Left lung (tissue), 10 donors: ENCODE data around the gene ZMAT5. TPM values are rescaled to one million over a fixed set of nuclear protein-coding genes. Genes with fewer than 3 reads are reported as not detected.
A peak's percentile ranks its signal among the peaks of the same experiment; 100 is the strongest.
"Not testable (repeated sequence)": the region's sequence is repeated elsewhere in the genome, so short reads cannot be mapped to it uniquely, and the experiment has no call there.

Experiments used
- ATAC-seq: fragments of 200-7000 bp; cut with Tn5 transposase; one replicate; pipeline ENCODE4 v1.9.1; 2020; ENCODE audit warnings: moderate library complexity
- DNase-seq, 4 donors: peaks; one replicate each; pipeline ENCODE4 v3.0.0-alpha.2; 2013 to 2020
- H3K27ac ChIP-seq, 2 donors: fragments of 200-600 bp; sonication (generic) in 1 of 2; one replicate each; pipeline versions ENCODE4 v1.5.0 to v1.8.0; 2020 to 2021
- H3K27me3 ChIP-seq, 2 donors: fragments of 200-600 bp; sonication (generic) in 1 of 2; one replicate each; pipeline versions ENCODE4 v1.5.0 to v1.8.0; 2020 to 2021
- H3K36me3 ChIP-seq, 2 donors: fragments of 200-600 bp; sonication (generic) in 1 of 2; one replicate each; pipeline versions ENCODE4 v1.5.0 to v1.8.0; 2020 to 2021
- H3K4me1 ChIP-seq, 2 donors: fragments of 200-600 bp; one replicate each; pipeline ENCODE4 v1.8.0; 2021
- H3K4me3 ChIP-seq, 2 donors: fragments of 200-600 bp; sonication (generic) in 1 of 2; one replicate each; pipeline versions ENCODE4 v1.5.0 to v1.8.0; 2020 to 2021; ENCODE audit warnings: mild to moderate bottlenecking in 1 of 2
- H3K9me3 ChIP-seq, 2 donors: fragments of 200-600 bp; sonication (generic) in 1 of 2; one replicate each; pipeline versions ENCODE4 v1.5.0 to v1.8.0; 2020 to 2021
- CTCF ChIP-seq, 2 donors: fragments of 200-600 bp; sonication (generic) in 1 of 2; IDR thresholded peaks; one replicate each; pipeline versions ENCODE4 v1.5.0 to v1.8.0; 2021; ENCODE audit warnings: antibody characterized with exemption in 2 of 2
- intact Hi-C, 2 donors: fragments of 100-400 bp; cut with DNase I; formaldehyde crosslinking; loops; one replicate each; pipeline versions ENCODE4 v1.11.2 to v1.14.2; 2022
- polyA plus RNA-seq, 6 donors: library from polyadenylated mRNA; unstranded; fragments of 120-200 nt; gene quantifications; one replicate each; pipeline ENCODE4 v1.2.1, GENCODE V29; 2013; ENCODE audit not compliant: insufficient read length in 6 of 6
- total RNA-seq, 2 donors: library from RNA; stranded (reverse); fragmentation: NEBNext Ultra II Directional; extraction: Animal tissue kit (Norgen Biotek cat#: 25700); gene quantifications; one replicate each; pipeline ENCODE4 v1.2.1, GENCODE V29; 2021
- donor health status: DM: no; HTN: yes; CAD: no.
- donor health status: DM: no; HTN: no; CAD: no.

The ZMAT5 gene
- total and polyA plus RNA-seq, 8 donors: 20.3 to 23.3 (median 22.3) TPM

GRCh38 chr22:29758068-29758622, 8.7 kb downstream of the ZMAT5 start:
- no peaks in the 10 kb centered on the region for H3K9me3 ChIP-seq
- no peaks in the 10 kb centered on the region for H3K4me1 ChIP-seq
- no peak overlapping the region for H3K4me3 ChIP-seq
- no peak for TF ChIP-seq CTCF (IDR thresholded peaks at IDR 0.05)
- intact Hi-C loops: no loop called here
- peak in 1 of 4 donors; percentile 1 for DNase-seq
- H3K36me3 ChIP-seq: peaks cover 0 to 8% of the 10 kb centered on the region in 2 donors
- no peak overlapping the region for H3K27ac ChIP-seq
- no peak for ATAC-seq
- H3K27me3 ChIP-seq: no peaks in the 10 kb centered on the region

DNA sequence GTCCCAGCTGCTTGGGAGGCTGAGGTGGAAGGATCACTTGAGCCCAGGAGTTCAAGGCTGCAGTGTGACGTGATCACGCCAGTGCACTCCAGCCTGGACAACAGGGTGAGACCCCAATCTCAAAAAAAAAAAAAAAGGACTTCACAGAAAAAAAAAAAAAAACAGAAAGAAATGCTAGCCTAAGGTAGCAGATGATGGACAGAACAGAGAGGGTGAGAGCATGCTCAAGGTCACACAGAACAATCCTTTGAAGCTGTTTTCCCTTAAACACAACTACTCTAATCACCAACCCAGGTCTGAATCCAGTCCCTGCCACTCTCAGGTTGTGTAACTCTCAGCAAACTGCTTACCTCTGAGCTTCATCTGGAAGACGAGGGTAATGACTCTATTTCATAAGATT, 9.7 kb downstream of the ZMAT5 start:
- H3K4me1 ChIP-seq: peaks cover 0 to 3% of the 10 kb centered on the region in 2 donors
- H3K27ac ChIP-seq: no peak overlapping the region
- peaks cover 0 to 8% of the 10 kb centered on the region in 2 donors for H3K36me3 ChIP-seq
- H3K27me3 ChIP-seq: no peaks in the 10 kb centered on the region
- intact Hi-C loops: no loop called here
- no peak for TF ChIP-seq CTCF (IDR thresholded peaks at IDR 0.05)
- no peak for ATAC-seq
- no peak overlapping the region for H3K4me3 ChIP-seq
- H3K9me3 ChIP-seq: no peaks in the 10 kb centered on the region
- DNase-seq: peak in 1 of 4 donors; percentile 18

- Histone ChIP-seq H3K4me3 (no peak overlapping the region), H3K27ac (no peak overlapping the region), H3K36me3 (peaks cover 0 to 8% of the 10 kb centered on the region in 2 donors), H3K9me3 (no peaks in the 10 kb centered on the region), H3K4me1 (peaks cover 0 to 11% of the 10 kb centered on the region in 2 donors), H3K27me3 (no peaks in the 10 kb centered on the region)
- no peak for TF ChIP-seq CTCF (IDR thresholded peaks at IDR 0.05)
- ATAC-seq (no peak), DNase-seq (peak in 1 of 4 donors; percentile 28)
- intact Hi-C loops: no loop called here
These were observed 10.5 kb downstream of the ZMAT5 start for GRCh38 chr22:29756341-29756740.

- peak in 1 of 4 donors; percentile 14 for DNase-seq
These were observed 10.9 kb downstream of the ZMAT5 start for GRCh38 chr22:29755889-29756288.

DNA sequence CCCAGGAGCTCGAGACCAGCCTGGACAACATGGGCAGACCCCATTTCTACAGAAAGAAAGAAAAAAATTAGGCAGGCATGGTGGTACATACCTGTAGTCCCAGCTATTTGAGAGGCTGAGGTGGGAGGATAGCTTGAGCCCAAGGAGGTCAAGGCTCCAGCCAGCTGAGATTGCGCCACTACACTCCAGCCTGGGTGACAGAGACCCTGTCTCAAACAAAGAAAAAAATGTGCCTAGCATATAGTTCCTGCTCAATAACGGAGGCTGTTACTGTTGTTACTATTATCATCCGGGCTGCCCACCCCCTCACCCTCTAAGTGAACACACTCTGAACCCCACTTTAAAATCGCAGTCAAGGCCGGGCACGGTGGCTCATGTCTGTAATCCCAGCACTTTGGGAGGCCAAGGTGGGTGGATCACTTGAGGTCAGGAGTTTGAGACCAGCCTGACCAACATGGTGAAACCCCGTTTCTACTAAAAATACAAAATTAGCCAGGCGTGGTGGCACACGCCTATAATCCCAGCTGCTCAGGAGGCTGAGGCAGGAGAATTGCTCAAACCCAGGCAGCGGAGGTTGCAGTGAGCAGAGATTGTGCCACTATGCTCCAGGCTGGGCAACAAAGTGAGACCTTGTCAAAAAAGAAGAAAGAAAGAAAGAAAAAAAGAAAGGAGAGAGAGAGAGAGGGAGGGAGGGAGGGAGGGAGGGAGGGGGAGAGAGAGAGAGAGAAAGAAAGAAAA, 12.0 kb downstream of the ZMAT5 start:
- ATAC-seq, H3K27me3 ChIP-seq, H3K27ac ChIP-seq, H3K4me3 ChIP-seq, H3K9me3 ChIP-seq, intact Hi-C loops: not testable (repeated sequence)
- Histone ChIP-seq H3K36me3 (peaks cover 0 to 14% of the 10 kb centered on the region in 2 donors), H3K4me1 (peaks cover 0 to 23% of the 10 kb centered on the region in 2 donors)
- DNase-seq: peak in 1 of 4 donors; percentile 13

More at GRCh38 chr22:29755889-29756288, 10.9 kb downstream of the ZMAT5 start:
- Histone ChIP-seq H3K4me3 (no peak overlapping the region), H3K36me3 (peaks cover 0 to 8% of the 10 kb centered on the region in 2 donors), H3K4me1 (peaks cover 0 to 15% of the 10 kb centered on the region in 2 donors), H3K27me3 (no peaks in the 10 kb centered on the region), H3K27ac (no peak overlapping the region), H3K9me3 (no peaks in the 10 kb centered on the region)
- intact Hi-C loops: no loop called here
- ATAC-seq: no peak
- TF ChIP-seq CTCF (IDR thresholded peaks at IDR 0.05): no peak
